Left hindlimb (tissue), 1 donor: ENCODE data around the gene VAMP8.
"Not testable (repeated sequence)": the region's sequence is repeated elsewhere in the genome, so short reads cannot be mapped to it uniquely, and the experiment has no call there.

ENCODE experiments used
- DNase-seq: peaks from one replicate; pipeline ENCODE4 v3.0.0-alpha.2; 2018

The VAMP8 gene

DNA sequence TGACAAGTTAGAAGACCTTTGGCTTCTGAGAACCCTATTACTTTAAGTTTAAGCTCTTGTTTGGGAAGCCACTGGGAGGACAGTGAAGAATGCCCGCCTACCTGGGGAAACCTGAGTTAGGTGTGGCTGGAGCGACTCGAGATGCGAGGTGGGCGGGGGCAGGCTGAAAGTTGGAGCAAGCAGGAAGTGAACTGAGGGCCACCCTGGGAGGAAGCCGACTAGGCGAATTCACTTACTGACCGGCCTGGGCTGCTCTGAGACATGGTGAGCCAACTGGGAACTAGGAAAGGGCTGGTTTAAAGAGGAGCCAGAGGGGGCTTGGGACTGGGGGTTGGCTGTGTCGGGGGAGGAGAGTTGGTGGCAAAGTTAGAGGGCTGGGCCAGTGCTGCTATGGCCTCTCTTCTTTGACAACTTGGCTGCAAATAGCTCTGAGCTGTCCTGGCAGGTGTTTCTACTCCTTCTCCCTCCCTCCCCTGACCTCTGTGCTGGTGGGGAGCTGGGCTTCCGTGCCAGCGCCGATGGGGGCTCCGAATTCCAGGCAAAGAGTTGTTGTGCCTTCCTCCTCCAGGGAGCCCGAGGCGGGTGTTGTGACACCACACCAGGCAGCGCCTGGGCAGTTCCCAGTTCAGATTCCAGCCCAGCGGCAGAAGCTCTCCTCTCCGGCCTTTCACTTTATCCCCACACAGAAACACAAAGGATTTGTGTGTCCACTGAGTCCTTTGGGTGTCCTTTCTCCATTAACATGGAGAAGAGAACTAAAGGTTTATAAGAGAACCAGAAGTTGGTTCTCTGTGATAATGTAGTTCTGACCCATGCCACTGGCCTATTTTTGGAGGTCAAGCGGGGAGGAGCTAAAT is at the start of gene VAMP8:
Gene VAMP8 (plus strand): TSS at position 201 of the 857 bp plus-strand sequence. CDS start 61 bp downstream, at position 262.
- no peak for DNase-seq

DNA sequence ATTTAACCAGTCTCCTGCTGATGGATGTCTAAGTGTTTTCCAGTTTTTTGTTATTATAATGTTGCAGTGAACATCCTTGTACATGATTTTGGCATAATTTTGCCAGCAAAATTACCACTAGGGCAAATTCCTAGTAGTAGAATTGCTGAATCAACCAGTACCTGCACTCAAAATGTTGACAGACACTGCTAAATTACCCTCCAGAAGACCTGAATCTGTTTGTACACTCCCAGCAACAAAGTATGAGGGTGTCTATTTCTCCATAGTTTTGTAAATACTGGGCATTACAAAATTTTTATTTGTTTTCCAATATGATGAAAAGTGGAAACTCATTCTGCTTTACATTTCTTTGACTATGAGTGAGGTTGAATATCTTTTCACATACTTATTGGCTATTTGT is 49.6 kb upstream of the VAMP8 start:
- DNase-seq, result no peak

DNA sequence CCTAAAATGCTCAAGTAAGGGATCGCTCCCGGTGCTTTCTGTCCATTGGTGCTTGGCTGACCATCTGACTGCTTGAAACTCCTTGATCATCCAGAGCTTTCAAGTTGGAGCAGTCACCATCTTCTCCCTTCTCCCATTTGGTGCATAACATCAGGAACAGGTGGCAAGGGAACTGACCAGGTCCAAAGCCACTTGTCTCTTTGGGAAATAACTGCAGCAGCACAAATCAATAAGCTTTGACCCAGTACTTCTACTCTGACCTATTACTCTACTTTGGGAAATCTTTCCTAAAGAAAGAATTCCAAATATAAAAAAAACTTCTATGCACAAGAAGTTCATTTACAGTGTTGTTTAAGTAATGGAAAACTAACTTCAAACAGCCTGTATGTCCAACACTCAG is 49.0 kb upstream of the VAMP8 start:
- no peak for DNase-seq

DNA sequence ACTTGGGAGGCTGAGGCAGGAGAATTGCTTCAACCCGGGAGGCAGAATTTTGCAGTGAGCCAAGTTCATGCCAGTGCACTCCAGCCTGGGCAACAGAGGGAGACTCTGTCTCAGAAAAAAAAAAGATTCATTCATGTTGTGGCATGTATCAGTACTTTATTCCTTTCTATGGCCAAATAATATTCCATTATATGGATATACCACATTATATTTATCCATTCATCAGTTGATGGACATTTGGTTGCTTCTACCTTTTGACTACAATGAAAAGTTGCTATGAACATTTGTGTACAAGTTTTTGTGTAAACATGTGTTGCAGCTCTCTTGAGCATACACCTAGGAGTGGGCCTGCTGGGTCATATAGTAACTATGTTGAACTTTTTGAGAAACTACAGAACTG is 47.6 kb upstream of the VAMP8 start:
- no peak for DNase-seq

DNA sequence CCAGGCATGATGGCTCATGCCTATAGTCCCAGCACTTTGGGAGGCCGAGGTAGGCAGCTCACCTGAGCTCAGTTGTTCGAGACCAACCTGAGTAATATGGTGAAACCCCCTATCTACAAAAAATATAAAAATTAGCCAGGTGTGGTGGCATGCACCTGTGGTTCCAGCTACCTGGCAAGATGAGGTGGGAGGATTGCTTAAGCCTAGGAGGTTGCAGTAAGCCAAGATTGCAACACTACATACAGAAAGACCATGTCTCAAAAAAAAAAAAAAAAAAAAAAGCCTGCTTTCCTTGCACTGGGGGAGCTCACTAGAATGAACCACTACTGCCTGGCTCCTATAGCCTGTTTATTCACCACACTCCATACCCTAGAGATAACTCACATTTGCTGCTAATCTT is 45.8 kb upstream of the VAMP8 start:
- DNase-seq, result no peak

DNA sequence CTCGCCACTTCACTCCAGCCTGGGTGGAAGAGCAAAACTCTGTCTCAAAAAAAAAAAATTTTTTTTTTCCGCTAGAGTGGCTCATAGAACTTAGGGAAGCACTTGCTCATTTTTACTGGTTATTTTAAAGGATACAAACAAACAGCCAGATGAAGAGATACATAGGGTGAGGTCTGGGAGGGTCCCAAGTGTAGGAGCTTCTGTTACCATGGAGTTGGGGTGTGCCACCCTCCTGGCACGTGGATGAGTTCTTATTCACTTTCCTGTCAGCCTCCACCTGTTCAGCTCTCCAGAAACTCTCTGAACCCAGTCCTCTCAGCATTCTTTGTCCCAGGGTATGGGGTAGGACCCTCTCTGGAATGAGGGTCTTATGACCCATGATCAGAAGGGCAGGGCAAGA is 43.3 kb upstream of the VAMP8 start:
- no peak for DNase-seq

DNA sequence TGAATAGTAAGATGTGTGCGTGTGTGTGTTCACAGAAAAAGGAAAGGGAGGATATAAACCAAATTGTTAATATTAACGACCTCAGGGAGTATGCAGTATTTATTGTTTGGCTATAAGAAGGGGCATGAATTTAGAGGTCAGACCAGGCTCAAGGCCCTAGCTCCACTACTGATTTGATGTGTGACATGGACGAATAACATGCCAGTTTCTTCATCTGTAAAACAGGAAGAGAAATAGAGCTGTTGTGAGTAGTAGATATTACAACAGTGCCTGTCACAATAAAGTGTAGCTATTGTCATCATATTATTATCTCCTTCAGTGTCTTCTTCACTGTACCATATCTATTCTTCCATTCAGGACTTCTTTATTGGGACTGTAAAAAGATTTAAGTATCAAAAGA is 42.5 kb upstream of the VAMP8 start:
- DNase-seq, result no peak

DNA sequence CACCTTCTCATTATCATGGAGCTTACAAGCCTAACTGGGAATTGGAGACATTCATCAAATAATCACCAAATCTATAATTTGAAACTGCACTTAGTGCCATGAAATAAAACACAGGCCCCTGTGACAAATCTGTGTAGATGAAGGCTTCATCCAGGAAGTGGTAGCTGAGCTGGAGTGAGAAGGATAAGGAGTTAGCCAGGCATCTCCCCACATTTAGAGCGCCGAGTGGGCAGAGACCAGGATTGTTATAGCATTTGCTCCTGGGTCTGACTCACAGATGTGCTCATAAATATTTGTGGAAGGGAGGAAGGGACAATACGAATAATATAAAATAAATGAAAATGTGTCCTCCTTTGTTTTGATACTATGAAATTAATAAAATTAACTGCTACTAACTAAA is 40.9 kb upstream of the VAMP8 start:
- no peak for DNase-seq

DNA sequence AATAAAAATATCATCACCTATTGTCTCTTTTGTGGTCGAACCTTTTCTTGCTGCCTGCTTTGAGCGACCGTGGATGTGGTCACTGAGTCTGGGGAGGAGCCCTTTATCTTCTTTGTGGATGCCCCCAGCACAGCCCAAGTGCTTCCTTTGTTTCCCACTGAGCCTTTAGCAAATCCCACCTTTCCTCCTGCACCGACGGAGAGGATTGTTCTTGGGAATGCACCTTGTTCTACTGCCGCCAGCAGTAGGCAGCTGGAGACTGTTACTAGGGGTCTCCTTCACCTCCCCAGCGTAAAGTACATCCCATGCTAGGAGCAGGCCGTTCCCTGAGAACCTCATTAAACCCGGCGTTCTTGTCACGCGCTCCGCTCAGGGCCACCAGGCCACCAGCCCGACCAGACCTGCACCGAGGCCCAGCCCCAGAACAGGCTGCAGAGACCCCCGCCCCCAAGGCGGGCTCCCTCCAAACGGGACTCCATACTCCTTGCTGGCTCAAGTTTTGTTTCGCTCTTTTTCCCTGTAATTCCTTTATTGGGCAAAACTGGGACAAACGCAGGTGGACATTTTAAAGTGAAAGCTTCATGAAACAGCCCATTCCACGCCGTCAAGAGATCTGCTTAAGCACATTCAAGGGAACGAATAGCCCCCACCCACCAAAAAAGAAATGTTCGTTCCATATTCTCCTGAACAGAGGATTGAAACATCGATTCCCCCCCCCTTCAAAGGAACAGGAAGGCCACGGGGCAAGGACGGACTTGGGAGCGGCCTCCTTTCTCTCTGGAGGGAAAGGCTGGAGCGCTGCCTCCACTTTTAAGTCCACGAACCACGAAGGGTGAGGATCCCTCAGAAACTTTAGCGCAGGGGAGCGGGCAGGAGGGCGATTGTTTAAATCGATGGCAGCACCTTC is 39.5 kb upstream of the VAMP8 start:
- DNase-seq, result peak; percentile 69

DNA sequence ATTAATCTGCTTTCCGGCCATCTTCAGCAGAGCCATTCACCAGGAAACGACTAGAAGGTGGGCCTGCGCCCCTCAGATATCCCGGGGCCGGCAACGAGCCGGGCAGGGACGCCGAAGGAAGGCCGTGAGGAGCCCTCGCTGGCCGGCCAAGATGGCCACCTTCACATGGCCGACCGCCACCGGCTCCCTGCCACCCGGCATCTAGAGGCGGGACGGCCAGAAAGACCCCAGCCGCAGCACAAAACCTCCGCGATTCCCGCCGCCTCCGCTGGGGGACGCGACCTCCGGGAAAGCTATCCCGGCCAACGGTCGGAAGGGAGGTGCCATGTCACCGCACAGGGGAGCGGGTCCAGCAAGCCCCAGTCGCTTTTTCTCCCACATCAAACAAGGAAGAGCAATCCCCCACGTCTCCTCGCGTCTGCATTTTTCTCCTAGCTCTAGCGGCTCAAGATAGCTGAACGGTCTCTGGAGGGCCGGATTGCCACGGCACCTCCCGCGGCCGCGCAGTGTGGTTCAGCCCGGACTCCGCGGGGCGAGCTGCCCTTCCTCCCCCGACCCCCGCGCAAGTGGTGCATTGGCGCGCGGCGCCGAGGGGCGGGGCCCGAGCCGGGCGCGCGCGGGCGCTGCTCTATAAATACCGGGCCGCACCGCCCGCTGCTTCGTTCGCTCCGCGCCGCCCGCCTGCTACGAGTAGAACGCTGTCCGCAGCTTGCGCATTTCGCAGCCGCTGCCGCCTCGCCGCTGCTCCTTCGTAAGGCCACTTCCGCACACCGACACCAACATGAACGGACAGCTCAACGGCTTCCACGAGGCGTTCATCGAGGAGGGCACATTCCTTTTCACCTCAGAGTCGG is 38.7 kb upstream of the VAMP8 start, which contains the start of gene MAT2A:
Gene MAT2A (plus strand): TSS at position 662 of the 854 bp plus-strand sequence. CDS start 120 bp downstream, at position 782.
- DNase-seq, result peak; percentile 98

DNA sequence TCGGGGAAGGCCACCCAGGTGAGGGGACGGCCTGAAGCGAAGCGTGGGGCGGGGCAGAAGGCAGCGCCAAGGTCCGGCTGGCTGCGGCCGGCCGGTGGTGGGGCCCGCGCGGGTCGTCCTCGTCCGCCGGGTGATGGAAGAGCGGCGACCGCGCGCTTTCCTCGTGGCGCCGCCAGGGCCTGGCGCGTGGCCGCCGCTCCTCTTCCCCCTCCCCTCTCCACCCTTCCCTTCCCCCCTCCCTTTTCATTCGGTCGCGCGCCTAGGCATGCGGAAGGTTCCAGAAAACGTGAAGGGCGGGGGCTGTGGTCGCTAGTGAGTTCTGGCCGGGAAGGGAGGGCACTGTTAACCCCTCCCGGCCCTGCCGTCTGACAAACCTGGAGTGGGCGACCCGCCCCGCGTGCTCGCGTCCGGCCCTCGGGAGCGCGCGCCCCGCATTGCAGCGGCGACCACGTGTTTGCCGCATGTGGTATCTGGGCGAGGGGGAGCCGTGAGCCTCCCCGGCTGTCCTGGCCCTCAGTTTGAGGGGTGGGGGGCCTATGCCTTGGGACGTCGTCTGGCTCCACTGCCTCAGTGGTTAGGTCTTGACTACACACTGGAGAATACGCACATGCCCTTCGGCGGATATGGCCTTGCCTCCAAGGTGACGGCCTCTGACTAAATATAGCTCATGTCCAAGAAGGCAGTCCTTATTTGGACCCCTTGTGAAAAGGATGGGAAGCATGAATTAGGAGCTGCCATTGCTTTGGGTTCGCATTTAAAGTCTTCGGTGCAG is 37.8 kb upstream of the VAMP8 start:
- peak; percentile 88 for DNase-seq

DNA sequence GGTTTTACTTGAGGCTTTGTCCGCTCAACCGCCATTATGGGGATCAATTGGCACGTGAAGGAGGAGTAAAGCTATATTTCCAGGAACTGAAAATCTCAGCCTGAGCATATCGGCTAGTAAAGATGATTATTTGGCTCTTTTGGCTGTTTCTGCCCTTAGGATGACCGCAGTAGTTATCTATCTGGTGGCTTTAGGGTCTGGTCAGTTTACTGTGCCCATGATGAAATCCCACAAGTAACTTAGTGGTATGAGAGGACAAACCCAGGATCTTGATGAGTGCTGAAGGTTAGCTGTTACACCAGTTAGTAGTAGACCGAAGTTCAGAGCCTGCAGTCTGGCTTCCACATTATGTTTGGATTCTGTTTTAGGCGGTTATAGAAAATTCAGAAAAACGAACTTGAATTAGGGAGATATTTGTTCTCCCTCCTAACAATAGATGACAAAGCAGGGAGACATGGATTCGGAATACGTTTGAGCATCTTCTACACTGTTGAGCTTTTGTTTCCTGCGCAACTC is 37.2 kb upstream of the VAMP8 start:
- DNase-seq, result no peak

DNA sequence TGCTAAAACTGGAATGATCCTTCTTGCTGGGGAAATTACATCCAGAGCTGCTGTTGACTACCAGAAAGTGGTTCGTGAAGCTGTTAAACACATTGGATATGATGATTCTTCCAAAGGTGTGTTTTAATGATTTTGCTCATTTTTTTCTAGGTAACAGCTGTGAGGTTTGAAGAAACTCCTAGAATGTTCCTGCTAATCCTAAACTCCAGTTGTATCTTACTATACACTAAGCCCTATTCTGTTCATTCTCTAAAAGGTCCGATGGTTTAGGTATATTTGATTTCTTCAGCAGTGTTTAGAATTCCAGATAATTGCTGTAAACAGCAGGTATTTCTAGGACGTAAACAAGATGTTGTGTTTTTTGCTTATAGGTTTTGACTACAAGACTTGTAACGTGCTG is 36.1 kb upstream of the VAMP8 start:
- no peak for DNase-seq

DNA sequence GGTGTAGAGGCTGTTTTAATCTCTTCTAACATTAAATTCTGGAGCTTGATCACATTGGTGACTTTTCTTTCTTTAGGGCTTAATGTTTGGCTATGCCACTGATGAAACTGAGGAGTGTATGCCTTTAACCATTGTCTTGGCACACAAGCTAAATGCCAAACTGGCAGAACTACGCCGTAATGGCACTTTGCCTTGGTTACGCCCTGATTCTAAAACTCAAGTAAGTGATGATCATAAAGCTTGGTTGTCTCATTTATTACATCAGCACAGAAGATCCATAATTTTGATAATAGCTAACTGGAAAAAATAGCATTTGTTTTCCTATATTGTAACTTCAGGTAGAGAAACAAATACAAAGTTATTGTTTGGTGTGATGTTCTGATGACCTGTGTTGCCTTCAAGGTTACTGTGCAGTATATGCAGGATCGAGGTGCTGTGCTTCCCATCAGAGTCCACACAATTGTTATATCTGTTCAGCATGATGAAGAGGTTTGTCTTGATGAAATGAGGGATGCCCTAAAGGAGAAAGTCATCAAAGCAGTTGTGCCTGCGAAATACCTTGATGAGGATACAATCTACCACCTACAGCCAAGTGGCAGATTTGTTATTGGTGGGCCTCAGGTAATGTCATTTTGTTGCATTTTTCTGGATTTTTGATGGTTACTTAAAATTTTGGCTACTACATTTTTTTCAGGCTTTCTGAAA is 35.5 kb upstream of the VAMP8 start:
- DNase-seq, result no peak

DNA sequence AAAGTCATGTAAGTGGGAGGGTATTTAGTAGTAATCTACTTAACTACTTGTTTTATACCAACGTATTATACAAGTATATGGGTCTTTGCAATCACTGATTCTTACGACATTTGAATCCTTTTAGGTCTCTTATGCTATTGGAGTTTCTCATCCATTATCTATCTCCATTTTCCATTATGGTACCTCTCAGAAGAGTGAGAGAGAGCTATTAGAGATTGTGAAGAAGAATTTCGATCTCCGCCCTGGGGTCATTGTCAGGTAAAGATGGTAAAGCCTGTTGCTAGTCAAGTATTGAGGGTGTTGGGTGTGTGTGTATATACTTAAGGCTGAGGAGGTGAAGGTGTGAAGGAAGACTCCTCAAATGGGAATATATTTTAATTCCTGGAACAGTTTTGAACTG is 34.6 kb upstream of the VAMP8 start:
- DNase-seq, result no peak

DNA sequence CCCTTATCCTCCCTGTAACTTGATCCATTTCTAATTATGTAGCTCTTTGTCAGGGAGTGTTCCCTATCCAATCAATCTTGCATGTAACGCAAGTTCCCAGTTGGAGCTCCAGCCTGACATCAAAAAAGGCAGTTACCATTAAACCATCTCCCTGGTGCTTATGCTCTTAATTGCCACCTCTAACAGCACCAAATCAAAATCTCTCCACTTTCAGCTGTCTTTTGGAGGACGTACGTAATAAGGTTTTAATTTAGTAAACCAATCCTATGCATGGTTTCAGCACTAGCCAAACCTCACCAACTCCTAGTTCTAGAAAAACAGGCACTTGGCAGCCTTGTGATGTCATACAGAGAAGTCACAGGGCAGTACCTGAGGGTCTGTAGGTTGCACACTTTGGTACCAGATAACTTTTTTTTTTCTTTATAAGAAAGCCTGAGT is 33.1 kb upstream of the VAMP8 start:
- DNase-seq, result not testable (repeated sequence)

DNA sequence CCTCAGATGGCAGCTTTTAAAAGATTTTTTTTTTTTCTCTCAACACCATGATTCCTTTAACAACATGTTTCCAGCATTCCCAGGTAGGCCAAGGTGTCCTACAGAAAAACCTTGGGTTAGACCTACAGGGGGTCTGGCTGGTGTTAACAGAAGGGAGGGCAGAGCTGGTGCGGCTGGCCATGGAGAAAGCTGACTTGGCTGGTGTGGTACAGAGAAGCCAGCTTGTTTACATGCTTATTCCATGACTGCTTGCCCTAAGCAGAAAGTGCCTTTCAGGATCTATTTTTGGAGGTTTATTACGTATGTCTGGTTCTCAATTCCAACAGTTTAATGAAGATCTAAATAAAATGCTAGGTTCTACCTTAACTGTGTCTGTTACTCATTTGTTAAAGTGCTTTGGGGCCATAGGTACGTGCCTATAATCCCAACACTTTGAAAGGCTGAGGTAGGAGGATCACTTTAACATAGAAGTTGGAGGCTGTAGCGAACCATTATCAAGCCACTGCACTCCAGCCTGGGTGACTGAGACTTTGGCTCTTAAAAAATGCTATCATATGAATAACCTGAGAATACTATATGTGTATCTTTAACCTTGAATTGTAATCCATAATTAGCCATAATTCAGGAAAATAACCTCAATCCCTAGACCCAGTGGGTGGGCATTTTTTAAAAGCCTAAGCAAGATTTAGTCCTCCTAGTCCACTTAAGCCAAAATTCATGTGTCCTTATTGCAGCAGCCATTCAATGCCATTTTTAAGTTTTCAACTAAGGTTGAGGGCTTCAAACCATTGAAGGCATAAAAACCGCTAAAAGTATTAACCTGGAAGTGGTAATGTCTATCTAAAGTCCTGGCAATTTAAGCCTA is 32.2 kb upstream of the VAMP8 start:
- not testable (repeated sequence) for DNase-seq

DNA sequence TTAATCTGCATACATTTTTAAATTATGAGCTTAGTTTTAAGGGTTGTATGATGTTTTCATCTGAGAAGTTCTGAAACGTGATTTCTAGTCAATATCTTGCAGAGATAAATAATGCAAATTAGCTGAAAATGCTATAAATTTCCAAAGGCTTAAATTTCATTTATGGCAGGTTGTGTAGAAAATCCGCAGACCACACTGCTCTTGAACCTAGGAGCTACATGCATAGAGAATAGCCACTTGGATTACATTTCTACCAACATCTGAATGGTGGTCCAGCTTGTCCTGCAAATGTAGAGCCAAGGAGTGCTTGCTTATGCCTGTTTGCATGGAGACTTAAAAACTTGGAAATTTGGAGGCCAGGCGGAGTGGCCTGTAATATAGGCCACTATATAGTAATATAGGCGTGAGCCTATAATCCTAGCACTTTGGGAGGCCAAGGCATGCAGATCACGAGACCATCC is 31.6 kb upstream of the VAMP8 start:
- no peak for DNase-seq

DNA sequence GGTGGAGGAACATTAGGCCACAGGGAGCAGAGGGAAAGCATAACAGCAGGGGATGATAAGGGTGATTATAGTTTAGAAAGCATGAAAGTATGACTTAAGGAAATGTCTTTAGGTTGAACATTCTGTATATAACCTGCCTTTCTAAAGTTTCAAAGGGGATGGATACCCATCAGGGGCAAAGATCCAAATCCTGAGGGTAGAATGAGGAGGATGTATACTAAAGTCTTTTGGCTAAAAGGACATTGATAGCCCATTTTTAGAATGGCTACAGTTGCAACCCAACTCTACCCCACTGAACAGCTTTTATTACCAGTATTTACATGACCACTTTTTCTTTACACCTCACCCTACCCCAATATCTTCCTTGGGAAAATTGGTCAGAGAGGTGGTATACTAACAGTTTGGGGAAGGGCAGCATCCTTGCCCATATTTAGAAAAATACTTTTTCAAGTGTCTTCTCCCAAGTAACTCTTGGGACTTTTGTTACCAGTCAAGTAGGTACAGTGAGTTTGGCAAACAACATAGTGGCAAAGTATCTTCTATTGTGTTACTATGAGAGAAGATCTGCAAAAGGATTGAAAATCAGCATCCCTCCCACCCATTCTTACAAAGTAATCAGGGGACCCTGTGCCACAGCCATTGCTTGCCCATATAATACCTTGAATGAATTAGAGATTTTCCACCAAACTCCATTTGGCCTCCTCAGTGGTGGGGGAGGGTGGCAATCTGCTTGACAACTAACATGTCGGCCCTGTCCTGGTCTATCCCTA is 30.1 kb upstream of the VAMP8 start:
- no peak for DNase-seq
